ENCODE data around the gene CEP43.

Gene CEP43

GRCh38 chr6:167015302-167015701 lies 16.1 kb downstream of the CEP43 start:
- no peak for DNase-seq

GRCh38 chr6:167020206-167020605 lies 21.0 kb downstream of the CEP43 start:
- DNase-seq, result no peak

- no peak for DNase-seq
Observed at GRCh38 chr6:167027308-167027707, 28.1 kb downstream of the CEP43 start.

GRCh38 chr6:167027772-167028171 lies 28.6 kb downstream of the CEP43 start:
- DNase-seq, result no peak

GRCh38 chr6:167030222-167031072 lies 31.2 kb downstream of the CEP43 start:
- DNase-seq, result no peak

- no peak for DNase-seq
Observed at GRCh38 chr6:167031082-167031709, 32.0 kb downstream of the CEP43 start.

GRCh38 chr6:167034056-167034455 lies 34.9 kb downstream of the CEP43 start:
- DNase-seq, result no peak

- no peak for DNase-seq
Observed at GRCh38 chr6:167037762-167038161, 38.6 kb downstream of the CEP43 start.

- no peak for DNase-seq
Observed at GRCh38 chr6:167044696-167045095, 45.5 kb downstream of the CEP43 start.

GRCh38 chr6:167045828-167046580 lies 46.8 kb downstream of the CEP43 start:
- DNase-seq, result no peak

GRCh38 chr6:167046861-167047495 lies 47.8 kb downstream of the CEP43 start:
- no peak for DNase-seq

GRCh38 chr6:167047554-167047953 lies 48.4 kb downstream of the CEP43 start:
- DNase-seq, result peak in 1 of 2 donors; percentile 3
